Karpas-422 (cell line): ENCODE results near the gene INPP5F. TPM values are rescaled to one million over a fixed set of nuclear protein-coding genes. Genes with fewer than 3 reads are reported as not detected.

ENCODE experiments used
- DNase-seq: peaks from one replicate; pipeline ENCODE4 v3.0.0-alpha.2; 2015
- H2AFZ ChIP-seq: fragments of 200-600 bp; sonication (generic); 2 replicates; pipeline ENCODE4 v1.6.1; 2014; ENCODE audit warnings: antibody characterized with exemption, low read length, mixed read lengths
- H3K27ac ChIP-seq: fragments of 200-600 bp; sonication (generic); 2 replicates; pipeline ENCODE4 v1.5.1; 2014; ENCODE audit warnings: mild to moderate bottlenecking, low read length, moderate library complexity
- H3K27me3 ChIP-seq: fragments of 200-600 bp; sonication (generic); 2 replicates; pipeline ENCODE4 v1.6.1; 2014; ENCODE audit warnings: low read length, mixed read lengths
- H3K36me3 ChIP-seq: fragments of 200-600 bp; sonication (generic); 2 replicates; pipeline ENCODE4 v1.6.1; 2014; ENCODE audit warnings: low read length, mixed read lengths; ENCODE audit not compliant: insufficient read depth
- H3K4me1 ChIP-seq: fragments of 200-600 bp; sonication (generic); 2 replicates; pipeline ENCODE4 v1.6.1; 2014; ENCODE audit warnings: mild to moderate bottlenecking, low read length, mixed read lengths
- H3K4me2 ChIP-seq: fragments of 200-600 bp; sonication (generic); 2 replicates; pipeline ENCODE4 v1.6.1; 2014; ENCODE audit warnings: low read length, low read depth, mild to moderate bottlenecking; ENCODE audit not compliant: poor library complexity, severe bottlenecking
- H3K4me3 ChIP-seq: fragments of 200-600 bp; sonication (generic); 2 replicates; pipeline ENCODE4 v1.5.1; 2014; ENCODE audit warnings: mild to moderate bottlenecking, antibody characterized with exemption, low read length, mixed read lengths
- H3K79me2 ChIP-seq: fragments of 200-600 bp; sonication (generic); 2 replicates; pipeline ENCODE4 v1.6.1; 2014; ENCODE audit warnings: mild to moderate bottlenecking, low read length, mixed read lengths
- H3K9ac ChIP-seq: fragments of 200-600 bp; sonication (generic); 2 replicates; pipeline ENCODE4 v1.6.0; 2014; ENCODE audit warnings: low read length
- H3K9me2 ChIP-seq: fragments of 200-600 bp; sonication (generic), shearing (Covaris generic); replicated peaks from 2 replicates; pipeline ENCODE4 v1.6.0; 2014; ENCODE audit warnings: mild to moderate bottlenecking, low read length, moderate library complexity; ENCODE audit not compliant: insufficient read depth
- H3K9me3 ChIP-seq: fragments of 300-700, 200-600 bp; sonication (generic); 2 replicates; pipeline ENCODE4 v1.6.1; 2014; ENCODE audit warnings: low read length, mixed read lengths
- H4K20me1 ChIP-seq: fragments of 200-600 bp; sonication (generic); 2 replicates; pipeline ENCODE4 v1.6.1; 2014; ENCODE audit warnings: mild to moderate bottlenecking, antibody characterized with exemption, low read length, low read depth; ENCODE audit not compliant: insufficient read depth
- total RNA-seq: library from RNA; depleted of rRNA; stranded (reverse); fragments of >200 nt; shearing (Covaris generic); gene quantifications from 2 replicates; pipeline ENCODE4 v1.2.3, GENCODE V29; 2014; ENCODE audit warnings: low replicate concordance

The INPP5F gene
- total RNA-seq, 1 experiment from 2014 or later: 5.6 TPM

DNA sequence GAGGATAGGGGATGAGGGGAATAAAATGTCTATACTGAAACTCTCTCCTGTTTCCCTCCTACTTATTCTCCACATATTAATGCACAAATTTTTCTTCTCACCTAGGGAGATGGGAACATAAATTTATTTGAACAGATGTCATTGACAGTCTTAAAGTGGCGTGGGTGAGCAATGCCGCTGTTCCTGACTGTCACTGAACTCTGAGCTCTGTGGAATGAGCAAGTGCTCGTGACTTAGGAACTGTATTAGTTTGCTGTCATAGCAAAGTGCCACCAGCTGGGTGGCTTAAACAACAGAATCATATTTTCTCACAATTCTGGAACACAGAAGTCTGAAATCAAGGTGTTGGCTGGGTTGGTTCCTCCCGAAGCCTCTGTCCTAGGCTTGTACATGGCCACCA is 29.1 kb downstream of the INPP5F start:
- H3K27ac ChIP-seq: no peak overlapping the region
- H3K9ac ChIP-seq: no peak overlapping the region
- H4K20me1 ChIP-seq: no peaks in the 10 kb centered on the region
- H3K9me2 ChIP-seq: no peaks in the 10 kb centered on the region
- no peak overlapping the region for H3K4me3 ChIP-seq
- no peaks in the 10 kb centered on the region for H3K36me3 ChIP-seq
- no peaks in the 10 kb centered on the region for H3K9me3 ChIP-seq
- no peak overlapping the region for H3K4me2 ChIP-seq
- no peak overlapping the region for H2AFZ ChIP-seq
- no peaks in the 10 kb centered on the region for H3K27me3 ChIP-seq
- no peaks in the 10 kb centered on the region; the same call in 1 of the 2 replicates for H3K4me1 ChIP-seq
- no peak for DNase-seq
- no peaks in the 10 kb centered on the region for H3K79me2 ChIP-seq

DNA sequence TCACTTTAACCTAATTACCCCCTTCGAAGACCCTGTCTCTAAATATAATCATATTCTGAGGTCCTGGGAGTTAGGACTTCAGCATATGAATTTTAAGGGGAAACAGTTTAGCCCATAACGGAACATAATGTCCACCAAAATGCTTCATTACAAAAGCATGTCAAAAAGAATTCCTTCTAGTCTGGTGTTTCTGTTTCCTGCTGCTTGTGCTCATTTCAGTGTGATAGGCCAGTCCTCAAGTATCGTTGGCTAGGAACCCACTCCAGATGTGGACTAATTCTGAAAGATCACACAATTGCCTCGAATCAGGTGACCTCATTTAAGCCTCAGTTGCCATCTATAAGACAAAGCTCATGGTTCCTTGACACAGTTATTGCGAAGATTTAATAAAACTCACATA is 29.6 kb downstream of the INPP5F start:
- no peak overlapping the region for H2AFZ ChIP-seq
- no peaks in the 10 kb centered on the region for H3K9me3 ChIP-seq
- H3K36me3 ChIP-seq: no peaks in the 10 kb centered on the region
- H3K27ac ChIP-seq: no peak overlapping the region
- H3K79me2 ChIP-seq: no peaks in the 10 kb centered on the region
- no peaks in the 10 kb centered on the region; the same call in 1 of the 2 replicates for H3K4me1 ChIP-seq
- no peaks in the 10 kb centered on the region for H3K9me2 ChIP-seq
- no peak overlapping the region for H3K4me2 ChIP-seq
- DNase-seq: no peak
- no peak overlapping the region for H3K9ac ChIP-seq
- no peak overlapping the region for H3K4me3 ChIP-seq
- no peaks in the 10 kb centered on the region for H3K27me3 ChIP-seq
- 0 out of 2 replicates have a peak, but pooled peaks cover 1% of the 10 kb centered on the region for H4K20me1 ChIP-seq

DNA sequence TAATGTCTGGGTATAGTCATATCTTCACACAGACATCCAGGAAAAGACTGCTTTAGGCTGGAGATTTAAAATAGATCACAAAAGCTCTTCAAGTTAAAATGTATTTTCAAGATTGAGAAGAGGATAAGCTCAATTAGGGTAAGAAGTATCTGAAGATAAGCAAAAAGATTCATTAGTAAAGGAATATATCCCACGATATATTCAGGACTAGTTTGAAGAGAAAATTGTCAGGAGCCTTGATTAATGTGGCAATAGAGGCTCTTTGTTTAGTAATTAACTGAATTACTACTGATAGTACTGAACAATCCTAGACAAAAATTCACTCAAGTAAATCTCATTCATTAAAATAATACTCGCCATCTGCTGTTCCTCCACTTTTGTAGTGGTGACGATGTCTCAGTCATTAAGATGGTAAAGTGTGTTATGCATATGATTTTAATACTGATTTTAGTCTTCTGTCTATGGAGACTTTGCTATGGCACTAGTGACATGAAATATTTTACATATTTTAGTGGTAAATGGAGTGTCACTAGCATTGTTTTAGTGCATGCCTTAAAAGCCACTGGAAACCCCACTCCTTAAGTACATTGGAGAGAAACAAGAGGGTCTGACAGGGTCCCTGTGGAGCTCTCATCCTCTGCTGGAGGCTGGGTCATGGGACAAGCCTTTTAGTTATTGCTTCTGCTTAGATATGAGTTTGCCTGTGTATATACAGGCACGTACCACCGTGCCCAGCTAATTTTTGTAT is 32.8 kb downstream of the INPP5F start:
- Histone ChIP-seq H3K9me3 (no peaks in the 10 kb centered on the region), H3K9ac (no peak overlapping the region), H3K4me2 (no peak overlapping the region), H3K27ac (no peak overlapping the region), H3K4me1 (no peaks in the 10 kb centered on the region), H3K27me3 (no peaks in the 10 kb centered on the region), H3K9me2 (no peaks in the 10 kb centered on the region), H2AFZ (no peak overlapping the region), H3K79me2 (no peaks in the 10 kb centered on the region), H3K36me3 (no peaks in the 10 kb centered on the region), H4K20me1 (0 out of 2 replicates have a peak, but pooled peaks cover 4% of the 10 kb centered on the region), H3K4me3 (no peak overlapping the region)
- no peak for DNase-seq

DNA sequence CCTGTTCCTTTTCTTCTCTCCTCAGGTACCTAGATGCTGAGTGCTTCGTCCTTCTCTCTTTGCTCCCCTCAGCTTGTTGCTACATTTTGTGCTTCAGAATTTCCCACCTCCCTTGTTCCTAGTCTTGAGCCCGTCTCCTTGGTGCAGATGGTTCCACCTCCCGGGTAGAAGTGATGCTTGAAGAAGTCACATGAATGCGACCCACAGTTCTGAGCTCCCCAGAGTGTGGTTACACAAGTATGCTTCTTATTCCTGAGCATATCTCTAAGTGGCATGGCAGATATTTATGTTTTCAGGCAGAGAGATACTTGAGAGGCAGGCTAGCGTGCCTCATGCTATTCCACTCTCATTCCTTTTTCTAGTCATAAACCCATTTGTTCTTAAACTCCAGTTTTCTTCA is 34.0 kb downstream of the INPP5F start:
- no peaks in the 10 kb centered on the region for H3K4me1 ChIP-seq
- no peaks in the 10 kb centered on the region for H3K36me3 ChIP-seq
- no peak overlapping the region for H3K9ac ChIP-seq
- H3K9me3 ChIP-seq: no peaks in the 10 kb centered on the region
- no peak overlapping the region for H2AFZ ChIP-seq
- no peak overlapping the region for H3K4me3 ChIP-seq
- no peak overlapping the region for H3K27ac ChIP-seq
- no peak for DNase-seq
- no peaks in the 10 kb centered on the region for H3K27me3 ChIP-seq
- H4K20me1 ChIP-seq: 0 out of 2 replicates have a peak, but pooled peaks cover 4% of the 10 kb centered on the region
- no peak overlapping the region for H3K4me2 ChIP-seq
- H3K79me2 ChIP-seq: no peaks in the 10 kb centered on the region
- H3K9me2 ChIP-seq: no peaks in the 10 kb centered on the region

DNA sequence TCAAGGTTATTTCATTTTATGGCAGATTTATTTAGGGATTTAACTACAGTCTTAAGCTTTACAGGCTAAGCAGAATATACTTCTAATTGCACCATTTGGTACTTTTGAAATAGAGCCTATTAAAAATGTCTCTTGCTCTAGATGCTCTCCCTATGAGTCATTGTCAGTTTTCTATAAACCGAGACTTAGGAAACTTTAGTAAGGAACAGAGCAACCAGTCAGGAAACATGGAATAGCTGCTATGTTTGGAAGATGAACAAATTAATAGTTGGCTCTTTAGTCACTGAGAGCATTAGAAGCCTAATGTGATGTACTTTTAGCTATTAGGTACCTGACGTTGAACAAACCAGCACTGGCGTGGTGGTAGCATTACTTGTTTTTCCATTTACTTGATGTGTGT is 35.3 kb downstream of the INPP5F start:
- Histone ChIP-seq H3K4me1 (no peaks in the 10 kb centered on the region), H3K36me3 (no peaks in the 10 kb centered on the region), H4K20me1 (0 out of 2 replicates have a peak, but pooled peaks cover 4% of the 10 kb centered on the region), H3K9me2 (no peaks in the 10 kb centered on the region), H3K9me3 (no peaks in the 10 kb centered on the region), H3K9ac (no peak overlapping the region), H3K27ac (no peak overlapping the region), H3K27me3 (no peaks in the 10 kb centered on the region), H2AFZ (no peak overlapping the region), H3K79me2 (no peaks in the 10 kb centered on the region), H3K4me2 (no peak overlapping the region), H3K4me3 (no peak overlapping the region)
- DNase-seq: no peak

DNA sequence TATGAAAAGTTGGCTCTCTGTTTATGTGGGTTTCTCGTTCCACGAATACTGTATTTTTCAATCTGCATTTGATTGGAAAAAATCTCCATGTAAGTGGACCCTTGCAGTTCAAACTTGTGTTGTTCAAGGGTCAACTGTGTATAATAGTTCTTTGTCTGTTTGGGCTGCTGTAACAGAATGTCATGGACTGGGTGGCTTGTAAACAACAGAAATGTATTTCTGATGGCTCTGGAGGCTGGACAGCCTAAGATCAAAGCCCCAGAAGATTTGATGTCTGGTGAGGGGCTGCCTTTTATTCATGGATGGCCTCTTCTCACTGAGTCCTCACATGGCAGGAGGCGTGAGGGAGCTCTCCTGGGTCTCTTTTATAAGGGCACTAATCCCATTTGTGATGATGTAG is 36.2 kb downstream of the INPP5F start:
- Histone ChIP-seq H3K9ac (no peak overlapping the region), H3K27ac (no peak overlapping the region), H3K27me3 (no peaks in the 10 kb centered on the region), H3K9me3 (no peaks in the 10 kb centered on the region), H3K4me3 (no peak overlapping the region), H3K4me2 (no peak overlapping the region), H3K36me3 (no peaks in the 10 kb centered on the region), H2AFZ (no peak overlapping the region), H3K9me2 (no peaks in the 10 kb centered on the region), H3K79me2 (no peaks in the 10 kb centered on the region), H4K20me1 (0 out of 2 replicates have a peak, but pooled peaks cover 4% of the 10 kb centered on the region), H3K4me1 (no peaks in the 10 kb centered on the region)
- DNase-seq: no peak

DNA sequence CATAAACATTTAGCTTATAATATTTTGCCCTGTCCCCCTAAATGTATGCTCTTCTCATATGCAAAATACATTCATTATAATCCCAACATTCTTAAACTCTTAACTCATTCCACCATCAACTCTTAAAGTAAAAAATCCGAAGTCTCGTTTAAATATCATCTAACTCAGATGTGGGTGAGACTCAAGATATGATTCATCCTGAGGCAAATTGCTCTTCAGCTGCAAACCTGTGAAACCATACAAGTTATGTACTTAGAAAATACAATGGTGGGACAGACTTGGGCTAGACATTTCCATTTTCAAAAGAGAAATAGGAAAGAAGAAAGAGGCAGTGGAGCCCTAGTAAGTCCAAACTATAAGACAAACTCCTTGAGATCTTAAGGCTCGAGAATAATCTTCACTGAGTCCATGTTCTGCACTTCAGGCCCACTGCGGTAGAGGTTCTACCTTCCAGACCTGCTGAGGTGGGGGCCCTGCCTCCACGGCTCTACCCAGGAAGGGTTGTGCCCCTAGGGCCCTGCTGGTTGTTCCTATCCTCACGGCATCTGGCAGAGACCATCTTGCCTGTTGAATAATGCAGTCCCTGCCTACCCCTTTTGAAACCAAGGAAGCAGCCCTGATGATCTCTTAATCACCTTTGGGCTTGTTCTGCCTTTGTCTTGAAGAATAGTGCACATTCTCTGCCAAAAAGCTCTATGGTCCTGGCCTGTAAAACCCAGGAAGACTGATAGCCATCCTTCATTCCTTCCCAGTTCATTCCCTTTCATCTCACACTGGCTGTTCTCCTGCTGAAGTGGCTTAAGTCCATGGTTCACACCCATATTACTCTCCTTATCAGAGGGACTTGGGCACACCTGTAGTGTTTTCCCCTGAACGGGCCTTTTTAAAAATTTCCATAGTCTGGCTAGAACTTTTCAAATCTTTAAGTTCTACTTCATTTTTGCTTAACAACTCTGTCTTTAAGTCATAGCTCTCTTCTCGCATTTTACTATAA is 37.3 kb downstream of the INPP5F start:
- 0 out of 2 replicates have a peak, but pooled peaks cover 4% of the 10 kb centered on the region for H4K20me1 ChIP-seq
- no peak overlapping the region for H3K4me3 ChIP-seq
- H3K27me3 ChIP-seq: no peaks in the 10 kb centered on the region
- no peaks in the 10 kb centered on the region for H3K9me3 ChIP-seq
- no peak overlapping the region for H3K4me2 ChIP-seq
- H3K79me2 ChIP-seq: no peaks in the 10 kb centered on the region
- H3K36me3 ChIP-seq: no peaks in the 10 kb centered on the region
- no peaks in the 10 kb centered on the region for H3K4me1 ChIP-seq
- H2AFZ ChIP-seq: no peak overlapping the region
- H3K9ac ChIP-seq: no peak overlapping the region
- no peak overlapping the region for H3K27ac ChIP-seq
- no peak for DNase-seq
- H3K9me2 ChIP-seq: no peaks in the 10 kb centered on the region

DNA sequence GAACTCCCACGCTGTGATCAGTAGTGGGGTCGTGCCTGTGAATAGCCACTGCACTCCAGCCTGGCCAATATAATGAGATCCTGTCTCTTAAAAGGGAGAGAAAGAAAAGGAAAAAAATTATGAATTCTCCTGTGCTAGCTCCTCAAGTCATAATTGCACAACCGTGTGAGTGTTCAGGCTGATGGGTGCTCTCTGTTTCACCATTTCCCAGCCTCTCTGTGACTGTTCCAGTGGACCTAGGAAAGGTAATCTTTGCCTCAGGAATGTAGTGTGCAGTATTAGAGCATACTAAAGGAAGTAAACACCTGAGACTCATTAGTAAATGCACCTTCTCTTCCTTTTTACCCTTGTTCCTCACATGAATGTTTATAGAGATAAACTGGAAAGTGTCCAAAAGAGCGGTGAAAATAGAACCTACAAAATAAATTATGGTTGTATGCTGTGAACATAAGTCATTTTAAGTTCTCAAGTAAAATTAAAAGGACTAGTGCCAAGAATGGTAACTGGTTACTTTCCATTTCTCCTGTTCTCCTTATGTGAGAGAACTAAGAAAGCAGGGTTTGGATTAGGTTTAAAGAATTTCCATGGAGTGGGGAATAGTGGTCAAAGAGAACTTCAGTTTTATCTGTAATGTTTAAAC is 42.7 kb downstream of the INPP5F start:
- Histone ChIP-seq H3K4me3 (no peak overlapping the region), H3K36me3 (no peaks in the 10 kb centered on the region), H3K9me3 (no peaks in the 10 kb centered on the region), H3K9me2 (no peaks in the 10 kb centered on the region), H4K20me1 (no peaks in the 10 kb centered on the region), H3K4me1 (no peaks in the 10 kb centered on the region), H3K9ac (no peak overlapping the region), H3K27me3 (no peaks in the 10 kb centered on the region), H3K27ac (no peak overlapping the region), H3K4me2 (no peak overlapping the region), H2AFZ (no peak overlapping the region), H3K79me2 (no peaks in the 10 kb centered on the region)
- no peak for DNase-seq
